ENCODE data around the gene GTF3C4.

DNA sequence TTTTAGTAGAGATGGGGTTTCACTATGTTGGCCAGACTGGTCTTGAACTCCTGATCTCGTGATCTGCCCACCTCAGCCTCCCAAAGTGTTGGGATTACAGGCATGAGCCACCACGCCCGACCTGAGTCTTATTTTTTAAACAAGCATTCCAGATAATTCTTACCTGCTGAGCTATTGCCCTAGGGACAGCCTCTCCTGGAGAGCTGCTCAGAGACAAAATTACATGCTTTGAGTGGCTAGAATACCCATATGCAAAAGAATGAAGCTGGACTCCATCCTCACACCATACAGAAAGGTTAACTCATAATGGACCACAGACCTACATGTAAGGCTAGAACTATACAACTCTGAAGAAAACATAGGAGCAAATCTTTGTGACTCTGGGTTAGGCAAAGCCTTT is 41.6 kb downstream of the GTF3C4 start:
- TF ChIP-seq TAF1 (IDR thresholded peaks at IDR 0.05; ENCODE audit: low read depth) (no peak), RAD21 (IDR thresholded peaks at IDR 0.05; ENCODE audit: low read depth) (no peak), CEBPB (IDR thresholded peaks at IDR 0.05) (no peak), TCF12 (IDR thresholded peaks at IDR 0.05; ENCODE audit: low read depth) (no peak), NFIC (IDR thresholded peaks at IDR 0.05) (no peak), CREB1 (IDR thresholded peaks at IDR 0.05; ENCODE audit: low read depth) (no peak), YY1 (IDR thresholded peaks at IDR 0.05; ENCODE audit: low read depth) (no peak), FOXM1 (IDR thresholded peaks at IDR 0.05; ENCODE audit: borderline replicate concordance, low read depth) (no peak), ZBTB7A (IDR thresholded peaks at IDR 0.05; ENCODE audit: low read depth) (no peak)
- TF ChIP-seq, protein P1, sequence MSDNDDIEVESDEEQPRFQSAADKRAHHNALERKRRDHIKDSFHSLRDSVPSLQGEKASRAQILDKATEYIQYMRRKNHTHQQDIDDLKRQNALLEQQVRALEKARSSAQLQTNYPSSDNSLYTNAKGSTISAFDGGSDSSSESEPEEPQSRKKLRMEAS (IDR thresholded peaks at IDR 0.05): no peak
- TF ChIP-seq, protein P2, sequence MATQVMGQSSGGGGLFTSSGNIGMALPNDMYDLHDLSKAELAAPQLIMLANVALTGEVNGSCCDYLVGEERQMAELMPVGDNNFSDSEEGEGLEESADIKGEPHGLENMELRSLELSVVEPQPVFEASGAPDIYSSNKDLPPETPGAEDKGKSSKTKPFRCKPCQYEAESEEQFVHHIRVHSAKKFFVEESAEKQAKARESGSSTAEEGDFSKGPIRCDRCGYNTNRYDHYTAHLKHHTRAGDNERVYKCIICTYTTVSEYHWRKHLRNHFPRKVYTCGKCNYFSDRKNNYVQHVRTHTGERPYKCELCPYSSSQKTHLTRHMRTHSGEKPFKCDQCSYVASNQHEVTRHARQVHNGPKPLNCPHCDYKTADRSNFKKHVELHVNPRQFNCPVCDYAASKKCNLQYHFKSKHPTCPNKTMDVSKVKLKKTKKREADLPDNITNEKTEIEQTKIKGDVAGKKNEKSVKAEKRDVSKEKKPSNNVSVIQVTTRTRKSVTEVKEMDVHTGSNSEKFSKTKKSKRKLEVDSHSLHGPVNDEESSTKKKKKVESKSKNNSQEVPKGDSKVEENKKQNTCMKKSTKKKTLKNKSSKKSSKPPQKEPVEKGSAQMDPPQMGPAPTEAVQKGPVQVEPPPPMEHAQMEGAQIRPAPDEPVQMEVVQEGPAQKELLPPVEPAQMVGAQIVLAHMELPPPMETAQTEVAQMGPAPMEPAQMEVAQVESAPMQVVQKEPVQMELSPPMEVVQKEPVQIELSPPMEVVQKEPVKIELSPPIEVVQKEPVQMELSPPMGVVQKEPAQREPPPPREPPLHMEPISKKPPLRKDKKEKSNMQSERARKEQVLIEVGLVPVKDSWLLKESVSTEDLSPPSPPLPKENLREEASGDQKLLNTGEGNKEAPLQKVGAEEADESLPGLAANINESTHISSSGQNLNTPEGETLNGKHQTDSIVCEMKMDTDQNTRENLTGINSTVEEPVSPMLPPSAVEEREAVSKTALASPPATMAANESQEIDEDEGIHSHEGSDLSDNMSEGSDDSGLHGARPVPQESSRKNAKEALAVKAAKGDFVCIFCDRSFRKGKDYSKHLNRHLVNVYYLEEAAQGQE (IDR thresholded peaks at IDR 0.05; ENCODE audit: low read depth): no peak

All from Ishikawa (cell line).